Aortic smooth muscle cell (primary cell): ENCODE data around the gene C6orf89. TPM values are rescaled to one million over a fixed set of nuclear protein-coding genes. Genes with fewer than 3 reads are reported as not detected.

Experiments
- total RNA-seq: library from RNA; depleted of rRNA; stranded (reverse); fragments of >200 nt; gene quantifications from 2 replicates; pipeline ENCODE4 v1.2.3, GENCODE V29; 2014

Gene C6orf89
- 37.8 and 43.8 TPM in 2 replicates for total RNA-seq

GRCh38 chr6:36885461-36886401 is at the start of gene C6orf89:
Gene C6orf89, plus strand, starts transcription at chr6:36885952. Its CDS starts 13,493 bp downstream, at chr6:36899445.

GRCh38 chr6:36838896-36839748 is 46.6 kb upstream of the C6orf89 start, which contains the start of gene CPNE5:
Gene CPNE5, minus strand, starts transcription at chr6:36839444. Its CDS starts 67 bp downstream, at chr6:36839377.

GRCh38 chr6:36874443-36875249 is 11.1 kb upstream of the C6orf89 start, which contains the start of gene PPIL1:
Gene PPIL1, minus strand, starts transcription at chr6:36874803. Its CDS starts 31 bp downstream, at chr6:36874772.

GRCh38 chr6:36954262-36954931 is 68.6 kb downstream of the C6orf89 start, which contains the start of gene PI16:
Gene PI16, plus strand, starts transcription at chr6:36954738. Its CDS starts 23 bp downstream, at chr6:36954761.

Other genes starting within 250 kb of the C6orf89 start
- gene CDKN1A, start 207.2 kb upstream of the C6orf89 start, total RNA-seq, result 162 and 268 TPM in 2 replicates
- under 0.01 TPM in 1 of 2 replicates, not detected in the other for gene RAB44, start 188.1 kb upstream of the C6orf89 start, total RNA-seq
- gene CPNE5, start 46.5 kb upstream of the C6orf89 start, total RNA-seq, result 0.31 and 0.40 TPM in 2 replicates
- gene PPIL1, start 11.1 kb upstream of the C6orf89 start, total RNA-seq, result 20.7 and 29.1 TPM in 2 replicates
- gene PI16, start 68.8 kb downstream of the C6orf89 start, total RNA-seq, result under 0.01 and 0.19 TPM in 2 replicates
- gene MTCH1, start 100.2 kb downstream of the C6orf89 start, total RNA-seq, result 197 and 223 TPM in 2 replicates
- not detected in 2 replicates for gene FGD2, start 119.7 kb downstream of the C6orf89 start, total RNA-seq